H9 (cell line): ENCODE measurements around the gene NTNG2. TPM values are rescaled to one million over a fixed set of nuclear protein-coding genes. Genes with fewer than 3 reads are reported as not detected.

Experiments used
- DNase-seq: peaks from one replicate; pipeline ENCODE4 v3.0.0-alpha.2; 2017
- H2AFZ ChIP-seq: one replicate; pipeline ENCODE4 v1.6.1; 2013; ENCODE audit warnings: mild to moderate bottlenecking, low read length, control low read depth, moderate library complexity
- H2AK5ac ChIP-seq: 2 replicates; pipeline ENCODE4 v1.6.1; 2013; ENCODE audit warnings: low read length, control low read depth, mixed read lengths; ENCODE audit not compliant: insufficient read length
- H2BK120ac ChIP-seq: one replicate; pipeline ENCODE4 v1.6.1; 2013; ENCODE audit warnings: low read depth, mild to moderate bottlenecking, low read length, control low read depth, inconsistent platforms; ENCODE audit not compliant: poor library complexity, severe bottlenecking
- H2BK12ac ChIP-seq: 2 replicates; pipeline ENCODE4 v1.6.1; 2013; ENCODE audit warnings: low read length, control low read depth, mixed read lengths, low read depth; ENCODE audit not compliant: insufficient read length
- H2BK15ac ChIP-seq: 2 replicates; pipeline ENCODE4 v1.6.1; 2013; ENCODE audit warnings: low read depth, low read length, control low read depth
- H2BK20ac ChIP-seq: one replicate; pipeline ENCODE4 v1.6.1; 2013; ENCODE audit warnings: low read depth, mild to moderate bottlenecking, low read length, control low read depth, inconsistent platforms; ENCODE audit not compliant: poor library complexity, severe bottlenecking
- H2BK5ac ChIP-seq: 2 replicates; pipeline ENCODE4 v1.6.1; 2013; ENCODE audit warnings: low read length, control low read depth, mixed read lengths; ENCODE audit not compliant: insufficient read length
- H3K14ac ChIP-seq: 2 replicates; pipeline ENCODE4 v1.6.1; 2013; ENCODE audit warnings: low read length, control low read depth; ENCODE audit not compliant: insufficient read depth
- H3K18ac ChIP-seq: 2 replicates; pipeline ENCODE4 v1.6.1; 2013; ENCODE audit warnings: low read depth, mild to moderate bottlenecking, mixed read lengths, low read length, control low read depth; ENCODE audit not compliant: insufficient read length
- H3K23ac ChIP-seq: 2 replicates; pipeline ENCODE4 v1.6.1; 2013; ENCODE audit warnings: low read length, control low read depth, mixed read lengths, low read depth; ENCODE audit not compliant: insufficient read length
- H3K23me2 ChIP-seq: 2 replicates; pipeline ENCODE4 v1.6.1; 2013; ENCODE audit warnings: low read depth, mild to moderate bottlenecking, mixed read lengths, low read length, control low read depth; ENCODE audit not compliant: insufficient read length, poor library complexity, severe bottlenecking
- H3K27ac ChIP-seq: 2 replicates; pipeline ENCODE4 v1.5.1; 2013; ENCODE audit warnings: low read length, control low read depth, mixed read lengths, low read depth; ENCODE audit not compliant: insufficient read length
- H3K27me3 ChIP-seq: 2 replicates; pipeline ENCODE4 v1.6.1; 2013; ENCODE audit warnings: low read length, control low read depth, inconsistent platforms; ENCODE audit not compliant: insufficient read depth
- H3K4ac ChIP-seq: 2 replicates; pipeline ENCODE4 v1.6.1; 2013; ENCODE audit warnings: low read depth, mild to moderate bottlenecking, control low read depth, inconsistent platforms, low read length, moderate library complexity
- H3K4me1 ChIP-seq: 2 replicates; pipeline ENCODE4 v1.6.1; 2013; ENCODE audit warnings: low read length, control low read depth, inconsistent platforms; ENCODE audit not compliant: insufficient read depth
- H3K4me2 ChIP-seq: 2 replicates; pipeline ENCODE4 v1.6.1; 2013; ENCODE audit warnings: low read length, control low read depth, mixed read lengths; ENCODE audit not compliant: insufficient read length, insufficient read depth
- H3K56ac ChIP-seq: 2 replicates; pipeline ENCODE4 v1.6.1; 2013; ENCODE audit warnings: low read depth, mild to moderate bottlenecking, mixed read lengths, low read length, control low read depth; ENCODE audit not compliant: insufficient read length
- H3K79me1 ChIP-seq: 2 replicates; pipeline ENCODE4 v1.6.1; 2013; ENCODE audit warnings: low read depth, mild to moderate bottlenecking, moderate library complexity, low read length, control low read depth, inconsistent platforms; ENCODE audit not compliant: insufficient read depth, poor library complexity, severe bottlenecking
- H3K79me2 ChIP-seq: 2 replicates; pipeline ENCODE4 v1.6.1; 2013; ENCODE audit warnings: low read length, control low read depth, inconsistent platforms; ENCODE audit not compliant: insufficient read depth
- H3K9ac ChIP-seq: 2 replicates; pipeline ENCODE4 v1.6.1; 2013; ENCODE audit warnings: low read length, control low read depth, mixed read lengths; ENCODE audit not compliant: insufficient read length; ENCODE audit errors: extremely low read depth
- H3K9me3 ChIP-seq: one replicate; pipeline ENCODE4 v1.6.1; 2013; ENCODE audit warnings: low read depth, low read length, inconsistent platforms; ENCODE audit not compliant: control insufficient read depth
- H3T11ph ChIP-seq: one replicate; pipeline ENCODE4 v1.6.1; 2013; ENCODE audit warnings: mild to moderate bottlenecking, low read length, control low read depth, inconsistent platforms
- H4K20me1 ChIP-seq: one replicate; pipeline ENCODE4 v1.6.1; 2013; ENCODE audit not compliant: control insufficient read depth, insufficient read length, insufficient read depth
- H4K5ac ChIP-seq: 2 replicates; pipeline ENCODE4 v1.6.1; 2013; ENCODE audit warnings: low read depth, mild to moderate bottlenecking, mixed read lengths, low read length, control low read depth; ENCODE audit not compliant: insufficient read length
- H4K8ac ChIP-seq: replicated peaks from 2 replicates; pipeline ENCODE4 v1.6.1; 2013; ENCODE audit warnings: low read length, control low read depth, mixed read lengths, low read depth; ENCODE audit not compliant: insufficient read length
- H4K91ac ChIP-seq: 2 replicates; pipeline ENCODE4 v1.6.1; 2013; ENCODE audit warnings: low read depth, mild to moderate bottlenecking, moderate library complexity, mixed read lengths, low read length, control low read depth; ENCODE audit not compliant: insufficient read length
- H3K27ac Mint-ChIP-seq, 3 experiments: 2 replicates in 2 of 3; 3 replicates in 1 of 3; pipeline ENCODE4 v1.8.0; 2020 to 2021; ENCODE audit warnings: mixed read lengths in 3 of 3, mild to moderate bottlenecking in 1 of 3, moderate library complexity in 1 of 3
- H3K27me3 Mint-ChIP-seq: 2 replicates; pipeline ENCODE4 v1.8.0; 2021; ENCODE audit warnings: low read depth, mild to moderate bottlenecking, moderate library complexity, mixed read lengths
- H3K36me3 Mint-ChIP-seq, 3 experiments: 2 replicates in 2 of 3; 3 replicates in 1 of 3; pipeline ENCODE4 v1.8.0; 2020 to 2021; ENCODE audit warnings: low read depth in 3 of 3, mixed read lengths in 3 of 3; ENCODE audit not compliant: insufficient read depth in 1 of 3
- H3K4me1 Mint-ChIP-seq, 2 experiments: 2 replicates each; pipeline ENCODE4 v1.8.0; 2020; ENCODE audit warnings: mixed read lengths in 2 of 2
- H3K4me3 Mint-ChIP-seq, 2 experiments: 2 replicates in 1 of 2; 3 replicates in 1 of 2; pipeline ENCODE4 v1.8.0; 2020 to 2021; ENCODE audit warnings: mild to moderate bottlenecking in 2 of 2, mixed read lengths in 2 of 2, moderate library complexity in 1 of 2
- H3K9me3 Mint-ChIP-seq, 2 experiments: 2 replicates in 1 of 2; 3 replicates in 1 of 2; pipeline ENCODE4 v1.8.0; 2020; ENCODE audit warnings: mild to moderate bottlenecking in 2 of 2, mixed read lengths in 2 of 2, moderate library complexity in 1 of 2
- CTCF ChIP-seq: fragments of 200-600 bp; sonication (generic); conservative IDR thresholded peaks from 3 replicates; pipeline ENCODE4 v1.8.0; 2021; ENCODE audit warnings: antibody characterized with exemption, mild to moderate bottlenecking
- WGBS: extraction: QIAGEN DNeasy Blood & Tissue Kit; methylation state at CpG from one replicate; pipeline ENCODE4 v1.1.7; 2013; ENCODE audit warnings: missing lambda C conversion rate, low lambda C conversion rate, mixed read lengths; ENCODE audit not compliant: insufficient read length; ENCODE audit errors: extremely low coverage; 5-methylcytosine and 5-hydroxymethylcytosine counted together
- total RNA-seq: library from RNA; stranded (reverse); gene quantifications from 2 replicates; pipeline ENCODE4 v1.2.1, GENCODE V29; 2021

NTNG2 gene
- total RNA-seq, 1 experiment from 2014 or later, result 0.52 TPM

GRCh38 chr9:132218208-132218607 lies 56.4 kb downstream of the NTNG2 start:
- Histone ChIP-seq H4K20me1 (no peaks in the 10 kb centered on the region), H3K4me1 (no peaks in the 10 kb centered on the region), H3K79me1 (no peaks in the 10 kb centered on the region), H3K4me2 (no peak overlapping the region), H3K23me2 (peaks cover 6% of the 10 kb centered on the region), H4K8ac (no peak overlapping the region), H3K14ac (no peak overlapping the region), H2AK5ac (no peak overlapping the region), H3K56ac (no peak overlapping the region), H4K91ac (no peak overlapping the region), H3K79me2 (no peaks in the 10 kb centered on the region), H2BK15ac (no peak overlapping the region), H4K5ac (no peak overlapping the region), H2BK12ac (no peak overlapping the region), H2BK20ac (no peak overlapping the region), H3K27ac (no peak overlapping the region), H3K9me3 (no peaks in the 10 kb centered on the region), H2BK5ac (no peak overlapping the region), H3K18ac (no peak overlapping the region), H3T11ph (no peak overlapping the region), H3K9ac (no peak overlapping the region), H3K4ac (no peak overlapping the region), H2BK120ac (no peak overlapping the region), H3K27me3 (no peaks in the 10 kb centered on the region), H2AFZ (no peak overlapping the region), H3K23ac (no peak overlapping the region)
- WGBS, result no CpG with 5 or more reads among the region's 8 CpGs
- Mint-ChIP-seq H3K36me3 (no peaks in the 10 kb centered on the region), H3K9me3 (no peaks in the 10 kb centered on the region; a peak in 1 of 5 replicates), H3K4me3 (no peak overlapping the region), H3K27me3 (peaks cover 8% of the 10 kb centered on the region), H3K4me1 (peaks cover 10 to 16% of the 10 kb centered on the region in 2 experiments; a peak in 3 of 4 replicates), H3K27ac (no peak overlapping the region)
- no peak for DNase-seq
- TF ChIP-seq CTCF, result no peak
